GM10266 (cell line): ENCODE results near the gene S100A5.
"Not testable (repeated sequence)": the region's sequence is repeated elsewhere in the genome, so short reads cannot be mapped to it uniquely, and the experiment has no call there.

Experiments used
- DNase-seq: peaks from one replicate; pipeline ENCODE4 v3.0.0; 2012; ENCODE audit errors: extremely low spot score
- TF ChIP-seq, protein P1 (sequence below): IDR thresholded peaks from 2 replicates; pipeline ENCODE4 v1.5.1; 2012; ENCODE audit warnings: mild to moderate bottlenecking, low read depth; ENCODE audit not compliant: control insufficient read depth, insufficient read depth; ENCODE audit errors: missing control alignments

The S100A5 gene

DNA sequence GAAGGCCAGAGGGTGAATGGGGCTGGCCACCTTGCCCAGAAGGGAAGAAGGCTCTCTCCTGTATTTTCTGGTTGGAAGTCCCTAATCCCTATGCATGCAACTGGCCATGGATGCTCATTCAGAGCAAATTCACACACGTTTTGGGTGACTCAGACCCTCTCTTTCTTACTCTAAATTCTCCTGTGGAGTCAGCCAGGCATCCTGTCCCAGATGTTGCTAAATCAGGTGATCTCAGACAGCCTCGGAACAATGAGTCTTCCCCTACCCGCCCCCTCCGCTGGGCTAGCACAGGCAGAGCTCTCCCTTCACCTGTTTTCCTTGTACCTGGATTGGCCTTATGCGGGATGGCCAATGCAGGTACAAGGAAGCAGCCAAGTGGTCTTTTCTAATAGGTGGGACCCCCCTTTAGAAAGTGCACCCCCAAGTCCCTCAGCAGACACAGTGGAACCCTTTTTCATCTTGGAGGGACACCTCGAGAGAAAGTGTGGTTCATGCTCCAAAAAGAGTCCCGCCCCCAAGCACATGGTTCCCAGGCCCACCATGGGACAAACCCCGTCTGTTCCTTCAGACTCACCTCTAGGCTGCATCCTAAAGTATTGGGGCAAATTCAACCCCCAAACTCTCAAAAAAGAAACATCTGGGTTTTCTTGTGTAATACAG, 13.6 kb downstream of the S100A5 start:
- no peak for DNase-seq
- TF ChIP-seq, protein P1, sequence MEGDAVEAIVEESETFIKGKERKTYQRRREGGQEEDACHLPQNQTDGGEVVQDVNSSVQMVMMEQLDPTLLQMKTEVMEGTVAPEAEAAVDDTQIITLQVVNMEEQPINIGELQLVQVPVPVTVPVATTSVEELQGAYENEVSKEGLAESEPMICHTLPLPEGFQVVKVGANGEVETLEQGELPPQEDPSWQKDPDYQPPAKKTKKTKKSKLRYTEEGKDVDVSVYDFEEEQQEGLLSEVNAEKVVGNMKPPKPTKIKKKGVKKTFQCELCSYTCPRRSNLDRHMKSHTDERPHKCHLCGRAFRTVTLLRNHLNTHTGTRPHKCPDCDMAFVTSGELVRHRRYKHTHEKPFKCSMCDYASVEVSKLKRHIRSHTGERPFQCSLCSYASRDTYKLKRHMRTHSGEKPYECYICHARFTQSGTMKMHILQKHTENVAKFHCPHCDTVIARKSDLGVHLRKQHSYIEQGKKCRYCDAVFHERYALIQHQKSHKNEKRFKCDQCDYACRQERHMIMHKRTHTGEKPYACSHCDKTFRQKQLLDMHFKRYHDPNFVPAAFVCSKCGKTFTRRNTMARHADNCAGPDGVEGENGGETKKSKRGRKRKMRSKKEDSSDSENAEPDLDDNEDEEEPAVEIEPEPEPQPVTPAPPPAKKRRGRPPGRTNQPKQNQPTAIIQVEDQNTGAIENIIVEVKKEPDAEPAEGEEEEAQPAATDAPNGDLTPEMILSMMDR, result no peak

DNA sequence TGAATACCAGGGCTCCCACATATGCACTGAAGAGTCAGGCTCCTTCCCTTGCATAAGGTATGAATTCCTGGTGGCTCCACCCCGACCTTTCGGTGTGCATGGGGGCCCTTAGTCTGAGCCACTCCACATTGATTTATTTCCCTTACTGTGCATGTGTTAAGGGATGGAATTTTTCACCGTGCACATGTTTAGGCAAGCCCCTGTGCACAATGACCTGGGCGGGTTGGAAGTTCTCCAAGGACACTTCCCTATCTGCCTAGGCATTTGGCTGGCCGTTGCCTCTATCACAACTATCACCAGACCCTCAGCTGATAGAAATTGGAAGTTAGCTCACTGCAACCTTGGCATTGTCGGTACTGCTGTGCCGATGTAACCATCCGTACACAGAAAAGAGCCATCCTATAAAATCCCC, 14.6 kb downstream of the S100A5 start:
- DNase-seq, result no peak
- TF ChIP-seq, protein P1, result no peak

DNA sequence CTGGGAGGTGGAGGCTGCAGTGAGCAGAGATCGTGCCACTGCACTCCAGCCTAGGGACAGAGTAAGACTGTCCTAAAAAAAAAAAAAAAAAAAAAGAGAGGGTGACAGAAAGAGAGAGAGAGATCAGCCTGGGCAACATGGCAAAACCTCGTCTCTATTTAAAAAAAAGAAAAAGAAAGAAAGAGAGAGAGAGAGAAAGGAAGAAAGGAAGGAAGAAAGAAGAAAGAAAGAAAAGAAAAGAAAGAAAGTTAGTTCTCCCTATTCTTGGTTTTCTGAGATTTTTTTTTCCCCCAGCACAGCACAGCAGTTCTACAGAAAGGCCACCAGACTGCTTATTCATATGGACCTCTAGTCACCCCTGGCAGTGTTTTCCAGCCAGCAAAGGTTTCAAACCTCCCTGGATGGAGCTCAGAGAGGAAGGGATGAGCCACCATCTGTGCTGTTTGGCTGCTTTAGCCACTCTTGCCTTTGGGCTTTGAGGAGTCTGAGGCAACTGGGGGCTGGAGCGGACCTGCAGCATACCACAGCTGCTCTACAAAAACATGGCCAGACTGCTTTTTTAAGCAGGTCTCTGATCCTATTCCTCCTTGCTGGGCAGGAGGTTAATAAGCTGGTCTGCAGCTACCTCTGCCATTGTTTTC, 15.5 kb downstream of the S100A5 start:
- TF ChIP-seq, protein P1, result no peak
- no peak for DNase-seq

DNA sequence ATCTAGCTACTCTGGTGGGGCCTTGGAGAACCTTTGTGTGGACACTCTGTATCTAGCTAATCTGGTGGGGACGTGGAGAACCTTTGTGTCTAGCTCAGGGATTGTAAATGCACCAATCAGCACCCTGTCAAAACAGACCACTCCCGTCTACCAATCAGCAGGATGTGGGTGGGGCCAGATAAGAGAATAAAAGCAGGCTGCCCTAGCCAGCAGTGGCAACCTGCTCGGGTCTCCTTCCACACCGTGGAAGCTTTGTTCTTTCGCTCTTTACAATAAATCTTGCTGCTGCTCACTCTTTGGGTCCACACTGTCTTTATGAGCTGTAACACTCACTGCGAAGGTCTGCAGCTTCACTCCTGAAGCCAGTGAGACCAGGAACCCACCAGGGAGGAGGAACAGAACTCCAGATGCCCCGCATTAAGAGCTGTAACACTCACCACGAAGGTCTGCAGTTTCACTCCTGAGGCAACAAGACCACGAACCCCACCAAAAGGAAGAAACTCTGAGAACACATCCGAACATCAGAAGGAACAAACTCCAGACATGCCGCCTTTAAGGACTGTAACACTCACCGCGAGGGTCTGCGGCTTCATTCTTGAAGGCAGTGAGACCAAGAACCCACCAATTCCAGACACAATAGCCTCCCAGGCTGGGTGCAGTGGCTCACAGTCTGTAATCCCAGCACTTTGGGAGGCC, 18.2 kb downstream of the S100A5 start:
- DNase-seq, result not testable (repeated sequence)

DNA sequence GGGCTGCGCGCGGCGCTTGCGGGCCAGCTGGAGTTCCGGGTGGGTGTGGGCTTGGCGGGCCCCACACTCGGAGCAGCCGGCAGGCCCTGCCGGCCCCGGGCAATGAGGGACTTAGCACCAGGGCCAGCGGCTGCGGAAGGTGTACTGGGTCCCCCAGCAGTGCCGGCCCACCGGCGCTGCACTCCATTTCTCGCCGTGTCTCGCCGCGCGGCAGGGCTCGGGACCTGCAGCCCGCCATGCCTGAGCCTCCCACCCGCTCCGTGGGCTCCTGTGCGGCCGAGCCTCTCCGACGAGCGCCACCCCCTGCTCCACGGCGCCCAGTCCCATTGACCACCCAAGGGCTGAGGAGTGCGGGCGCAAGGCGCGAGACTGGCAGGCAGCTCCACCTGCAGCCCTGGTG, 18.9 kb downstream of the S100A5 start:
- DNase-seq, result not testable (repeated sequence)

DNA sequence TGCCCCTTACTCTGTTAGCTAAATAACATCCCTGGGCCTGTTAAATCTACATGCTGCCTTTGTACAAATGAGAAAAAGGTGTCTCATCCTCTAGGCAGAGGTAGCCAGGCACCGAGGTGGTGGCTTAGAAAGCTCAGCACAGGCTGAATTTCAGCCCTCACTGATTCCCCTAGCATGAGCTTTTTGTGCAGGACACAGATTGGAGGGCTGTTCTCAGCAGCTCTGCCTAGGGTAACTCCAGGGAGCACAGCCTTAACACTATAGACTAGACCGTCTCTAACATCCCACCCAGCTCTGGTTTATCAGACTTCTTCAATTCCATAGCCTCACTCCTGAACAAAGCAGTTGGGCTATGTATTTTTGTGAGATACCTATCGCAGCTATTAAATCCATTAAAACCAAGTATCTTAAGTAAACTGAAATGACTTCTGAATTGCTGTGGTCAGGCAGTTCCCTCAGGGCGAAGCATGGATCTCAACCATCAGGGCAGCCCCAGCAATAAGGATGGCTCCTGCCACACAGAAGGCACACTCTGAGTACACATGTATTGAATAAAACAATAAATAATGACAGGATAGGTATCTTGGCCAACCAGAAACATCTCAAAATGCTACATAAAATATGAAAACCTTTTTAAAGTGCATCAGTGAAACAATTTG, 19.8 kb downstream of the S100A5 start:
- no peak for DNase-seq

DNA sequence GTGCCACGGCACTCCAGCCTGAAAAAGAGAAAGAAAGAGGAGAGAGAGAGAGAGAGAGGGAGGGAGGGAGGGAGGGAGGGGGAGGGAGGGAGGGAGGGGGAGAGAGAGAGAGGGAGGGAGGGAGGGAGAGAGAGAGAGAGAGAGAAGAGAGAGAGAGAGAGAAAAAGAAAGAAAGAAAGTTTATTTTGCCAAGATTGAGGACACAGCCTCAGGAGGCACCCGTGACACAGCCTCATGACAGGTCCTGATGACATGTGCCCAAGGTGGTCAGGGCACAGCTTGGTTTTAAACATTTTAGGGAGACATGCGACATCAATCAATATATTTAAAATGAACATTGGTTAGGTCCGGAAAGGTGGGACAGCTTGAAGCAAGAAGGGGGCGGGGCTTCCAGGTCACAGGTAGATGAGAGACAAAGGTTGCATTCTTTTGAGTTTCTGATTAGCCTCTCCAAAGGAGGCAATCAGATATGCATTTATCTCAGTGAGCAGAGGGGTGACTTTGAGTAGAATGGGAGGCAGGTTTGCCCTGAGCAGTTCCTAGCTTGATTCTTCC, 20.5 kb downstream of the S100A5 start:
- not testable (repeated sequence) for DNase-seq

More for the DNA sequence above, 19.8 kb downstream of the S100A5 start:
- TF ChIP-seq, protein P1, result no peak

DNA sequence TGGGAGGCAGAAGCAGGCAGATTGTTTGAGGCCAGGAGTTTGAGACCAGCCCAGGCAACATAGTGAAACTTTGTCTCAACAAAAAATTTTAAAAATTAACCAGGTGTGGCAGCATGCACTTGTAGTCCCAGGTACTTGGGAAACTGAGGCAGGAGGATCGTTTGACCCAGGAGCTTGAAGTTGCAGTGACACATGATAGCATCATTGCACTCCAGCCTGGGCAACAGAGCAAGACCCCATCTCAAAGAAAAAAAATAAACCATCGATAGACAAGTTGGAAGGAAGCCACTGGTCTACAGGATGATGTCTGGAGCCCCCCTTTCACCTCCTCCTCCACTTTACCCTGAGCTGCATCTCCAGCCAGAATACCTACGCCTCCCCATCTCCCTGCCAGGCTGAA, 21.5 kb downstream of the S100A5 start:
- no peak for DNase-seq
- TF ChIP-seq, protein P1, result no peak
